GM18861 (cell line): ENCODE data around the gene PEAK1.

Experiments used
- ATAC-seq: cut with Tn5 transposase; IDR thresholded peaks from one replicate; pipeline ENCODE4 v1.9.1; 2021; ENCODE audit not compliant: unreplicated experiment

The PEAK1 gene

DNA sequence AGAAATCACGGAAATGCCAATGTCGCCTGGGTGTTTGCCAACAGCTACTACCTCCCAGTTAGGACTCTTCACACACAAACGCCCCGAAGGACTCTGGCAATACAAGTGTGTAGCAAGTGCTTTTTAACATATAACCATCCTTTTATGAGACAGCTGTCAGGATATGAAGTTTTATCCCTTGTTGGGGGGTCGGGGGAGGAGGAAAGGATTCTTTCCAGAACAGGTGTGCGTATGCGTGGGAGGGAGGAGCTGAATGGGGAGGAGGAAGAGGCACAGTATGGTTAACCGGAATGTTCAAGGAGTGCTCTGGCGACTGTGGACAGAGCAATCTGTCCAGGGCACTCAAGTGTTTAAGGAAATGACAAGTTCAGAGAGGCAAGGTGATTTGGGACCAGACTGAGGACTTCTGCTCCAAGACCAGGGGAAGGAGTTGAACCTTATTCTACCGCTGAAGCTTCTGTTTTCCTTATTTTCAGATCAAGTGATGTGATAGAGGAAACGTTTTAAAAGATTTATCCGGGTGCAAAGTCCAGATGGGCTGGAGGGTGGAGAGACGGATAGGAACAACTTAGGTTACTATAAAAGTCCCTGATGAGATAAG, 350.3 kb downstream of the PEAK1 start:
- ATAC-seq: no peak

GRCh38 chr15:77068633-77069032, 351.3 kb downstream of the PEAK1 start:
- no peak for ATAC-seq

DNA sequence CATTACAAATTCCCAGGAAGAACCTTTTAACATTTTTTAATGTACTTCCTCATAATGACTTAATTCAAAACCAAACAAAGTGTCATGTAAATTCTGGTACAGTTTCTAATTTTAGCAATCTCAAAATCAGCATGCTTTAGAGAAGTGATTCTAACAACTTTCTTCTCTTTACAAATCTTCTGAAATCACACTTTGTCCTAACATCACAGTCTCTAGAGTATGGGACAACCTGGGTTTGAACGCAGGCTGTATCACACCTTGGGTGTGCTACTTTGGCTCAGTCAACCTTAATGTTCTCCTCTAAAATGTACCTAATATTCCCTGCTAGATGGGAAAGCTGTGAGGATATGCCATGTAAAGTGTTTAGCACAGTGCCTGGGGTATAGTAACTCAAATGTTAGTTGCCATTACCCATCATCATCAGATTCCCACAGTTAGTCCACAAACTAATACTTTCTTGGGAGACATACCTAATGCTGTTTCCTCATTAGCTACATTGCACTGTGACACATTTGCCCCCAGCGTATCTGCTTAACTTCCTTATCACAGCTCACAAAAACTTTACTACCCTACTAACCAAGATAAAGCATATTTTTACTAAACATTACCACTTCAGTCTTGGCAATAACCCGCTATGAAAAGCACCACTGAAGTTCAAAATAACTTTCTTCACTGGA, 352.1 kb downstream of the PEAK1 start:
- no peak for ATAC-seq

DNA sequence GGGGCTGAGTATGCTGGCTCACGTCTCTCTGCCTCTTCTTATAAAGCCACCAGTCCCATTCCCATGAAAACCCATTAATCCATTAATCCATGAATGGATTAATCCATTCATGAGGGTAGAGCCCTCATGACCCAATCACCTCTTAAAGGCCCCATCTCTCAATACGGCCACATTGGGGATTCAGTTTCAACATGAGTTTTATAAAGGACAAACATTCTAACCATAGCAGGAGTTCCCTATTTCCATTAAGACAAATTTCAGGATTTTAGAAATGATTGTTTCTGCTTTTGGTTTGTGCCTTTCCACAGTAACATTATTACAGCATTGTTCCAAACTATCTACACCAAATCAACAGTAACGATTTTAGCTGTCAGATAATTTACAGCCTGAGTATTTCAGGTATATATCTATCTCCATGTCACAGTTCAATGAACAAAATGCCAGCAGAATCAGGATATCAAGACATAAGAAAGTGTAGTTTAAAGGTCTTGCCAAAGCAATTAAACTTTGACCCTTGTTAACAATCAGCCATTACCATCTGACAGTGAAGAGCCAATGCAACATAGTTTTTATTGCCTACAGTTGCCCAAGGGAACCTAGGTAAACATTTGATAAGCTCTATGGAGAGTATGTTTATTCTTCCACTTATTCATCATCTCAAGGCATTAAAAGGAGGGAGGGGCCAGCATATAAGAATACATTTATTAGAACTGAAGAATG, 352.8 kb downstream of the PEAK1 start:
- no peak for ATAC-seq

- ATAC-seq: no peak
These were observed 355.2 kb downstream of the PEAK1 start for GRCh38 chr15:77064539-77065308.

DNA sequence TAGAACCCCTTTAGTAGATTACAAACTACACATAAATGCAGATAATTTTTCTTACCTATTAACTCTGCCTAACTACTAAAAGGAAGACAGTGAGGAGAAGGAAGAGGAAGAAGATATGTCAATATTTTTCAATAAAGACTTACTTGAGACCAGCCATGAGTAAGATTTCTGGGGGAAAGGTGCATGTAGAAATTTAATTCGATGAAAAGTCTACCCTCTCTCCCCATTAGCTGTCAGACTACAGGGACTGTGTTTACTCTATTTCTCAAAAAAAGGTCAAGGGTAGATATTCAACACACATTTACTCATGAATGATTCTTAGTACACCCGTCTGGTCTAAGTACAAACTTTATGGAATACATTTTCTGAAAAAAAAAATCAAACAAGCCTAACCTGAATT, 355.8 kb downstream of the PEAK1 start:
- ATAC-seq: no peak

DNA sequence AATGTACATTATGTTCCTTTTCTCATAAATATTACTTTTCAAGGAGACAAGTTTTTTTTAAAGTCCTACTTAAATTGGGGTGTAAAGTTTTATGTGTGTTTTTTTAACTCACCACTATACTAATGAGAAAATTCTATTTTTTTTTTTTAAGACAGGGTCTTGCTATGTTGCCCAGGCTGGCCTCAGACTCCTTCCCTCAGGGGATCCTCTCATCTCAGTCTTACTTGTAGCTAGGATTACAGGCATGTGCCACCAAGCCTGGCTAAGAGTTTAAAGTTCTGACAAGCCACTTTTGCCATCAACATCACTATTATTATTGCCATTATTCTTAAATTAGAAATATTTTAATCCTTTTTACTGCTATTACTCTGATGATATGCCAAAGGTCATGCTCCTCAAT, 356.7 kb downstream of the PEAK1 start:
- ATAC-seq: no peak

DNA sequence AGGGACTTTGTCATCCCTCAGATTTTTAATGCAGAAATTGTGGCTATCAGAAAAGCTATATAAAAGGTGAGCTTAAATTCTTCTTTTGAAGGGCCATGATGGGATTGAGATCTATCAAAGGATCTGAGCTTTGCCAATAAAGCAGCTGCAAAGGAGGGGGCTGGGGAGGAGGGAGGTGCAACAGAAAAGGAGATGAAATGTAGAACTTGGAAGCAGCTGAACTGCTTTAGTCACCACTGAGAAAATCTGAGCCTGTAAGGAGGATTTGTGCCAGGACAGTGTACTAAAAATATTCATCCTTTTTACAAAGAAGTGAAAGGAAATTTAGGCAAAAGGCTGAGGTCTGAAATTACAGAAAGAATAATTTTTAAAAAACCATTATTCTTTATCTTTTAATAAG, 359.4 kb downstream of the PEAK1 start:
- no peak for ATAC-seq

- ATAC-seq: no peak
These were observed 360.0 kb downstream of the PEAK1 start for GRCh38 chr15:77059786-77060361.

- no peak for ATAC-seq
These were observed 361.4 kb downstream of the PEAK1 start for GRCh38 chr15:77058468-77058867.

GRCh38 chr15:77057685-77058084, 362.2 kb downstream of the PEAK1 start:
- ATAC-seq: no peak

DNA sequence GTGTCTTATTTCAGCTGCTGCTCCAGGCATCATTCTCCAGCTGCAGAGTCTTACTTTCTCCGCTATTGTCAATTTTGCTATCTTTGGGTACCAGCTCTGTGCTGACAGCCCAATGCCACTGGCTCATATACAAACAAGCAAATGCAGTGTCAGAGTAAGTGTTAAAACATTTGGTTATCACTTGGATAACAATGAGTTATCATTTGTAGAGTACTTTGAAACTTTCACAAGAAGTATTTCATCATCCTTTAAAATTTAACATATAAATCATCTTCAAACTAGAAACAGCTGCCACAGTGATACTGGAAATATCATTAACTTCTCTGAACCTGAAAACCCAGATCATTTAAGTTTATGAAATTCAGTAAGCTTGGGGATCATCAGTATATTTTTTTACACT, 362.8 kb downstream of the PEAK1 start:
- ATAC-seq: no peak

DNA sequence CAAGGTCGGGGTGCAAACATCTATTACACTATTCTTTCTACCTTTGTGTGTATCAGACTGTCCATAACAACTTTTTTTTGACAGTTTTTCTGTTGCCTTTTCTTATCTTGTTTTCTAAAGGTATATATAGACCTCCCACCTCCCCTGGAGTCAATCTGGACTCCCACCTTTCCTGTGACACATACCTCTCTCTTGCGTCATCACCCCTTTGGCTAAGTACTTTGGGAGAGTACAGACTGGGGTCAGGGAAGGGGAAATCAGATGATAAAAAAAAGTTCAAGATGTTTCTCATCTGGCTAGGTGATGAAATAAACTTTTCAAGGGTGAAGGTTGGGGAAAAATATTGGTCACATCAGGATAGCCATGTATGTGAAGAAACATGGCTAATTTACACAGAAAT, 366.2 kb downstream of the PEAK1 start:
- ATAC-seq: no peak

DNA sequence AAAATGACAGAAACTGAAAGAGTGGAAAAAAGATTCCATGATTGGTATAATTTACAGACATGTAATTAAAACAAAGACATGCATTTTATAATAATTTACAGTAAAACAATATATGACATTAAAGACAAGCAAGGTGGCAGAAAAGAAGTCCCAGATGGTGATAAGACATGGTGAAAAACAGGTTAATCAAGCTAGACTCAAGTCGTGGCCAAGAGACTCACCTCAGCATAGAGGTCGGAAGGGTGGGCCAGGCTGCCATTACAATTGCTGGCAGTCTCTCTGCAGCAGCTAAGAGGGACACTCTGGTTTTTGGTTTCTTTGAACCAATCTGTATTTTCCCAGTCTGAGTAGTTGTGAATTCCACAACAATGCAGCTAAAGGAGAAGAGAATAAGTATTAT, 367.3 kb downstream of the PEAK1 start:
- ATAC-seq: no peak
